Body of pancreas (tissue), 4 donors: ENCODE data around the gene HSPG2.

Experiments used
- CTCF ChIP-seq, 7 experiments: fragments of 450-650 bp in 4 of 7; fragments of 200-600 bp in 3 of 7; sonication (generic) in 3 of 7; IDR thresholded peaks; one replicate each; pipeline ENCODE4 v1.5.1; 2016 to 2019; ENCODE audit warnings: antibody characterized with exemption in 7 of 7
- POLR2A ChIP-seq, 3 donors: fragments of 450-650 bp; IDR thresholded peaks; one replicate each; pipeline ENCODE4 v1.6.1; 2016; ENCODE audit warnings: antibody characterized with exemption in 3 of 3, mild to moderate bottlenecking in 2 of 3

DNA sequence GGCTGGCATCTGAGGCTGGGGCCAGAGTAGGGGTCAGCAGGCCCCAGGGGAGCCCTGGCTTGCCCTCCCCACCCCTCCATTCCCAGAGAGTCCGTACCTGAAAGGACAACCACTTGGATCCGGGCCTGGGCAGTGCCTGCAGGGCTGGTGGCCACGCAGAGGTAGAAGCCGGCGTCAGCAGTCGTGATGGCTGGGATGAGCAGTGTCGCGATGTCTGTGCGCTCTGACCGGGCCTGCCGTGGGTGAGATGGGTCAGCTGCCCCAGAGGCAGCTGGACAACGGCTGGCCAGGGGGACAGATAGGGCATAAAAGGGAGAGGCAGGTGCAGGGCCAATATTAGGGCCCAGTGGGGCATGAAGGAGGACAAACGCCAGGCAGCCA lies 82.4 kb downstream of the HSPG2 start:
- no peak for TF ChIP-seq CTCF (IDR thresholded peaks at IDR 0.05)
- TF ChIP-seq POLR2A (IDR thresholded peaks at IDR 0.05), result no peak
